A549 treated with Hydrocortisone at 1 μM for 4 hours (cell line): ENCODE results near the gene PTPRA. TPM values are rescaled to one million over a fixed set of nuclear protein-coding genes. Genes with fewer than 3 reads are reported as not detected.

Source experiments
- total RNA-seq: library from RNA; stranded (reverse); fragments of 200-300 nt; extraction: Qiagen RNA extraction; gene quantifications from 5 replicates; pipeline ENCODE4 v1.2.3, GENCODE V29; 2022

PTPRA gene, protein sequence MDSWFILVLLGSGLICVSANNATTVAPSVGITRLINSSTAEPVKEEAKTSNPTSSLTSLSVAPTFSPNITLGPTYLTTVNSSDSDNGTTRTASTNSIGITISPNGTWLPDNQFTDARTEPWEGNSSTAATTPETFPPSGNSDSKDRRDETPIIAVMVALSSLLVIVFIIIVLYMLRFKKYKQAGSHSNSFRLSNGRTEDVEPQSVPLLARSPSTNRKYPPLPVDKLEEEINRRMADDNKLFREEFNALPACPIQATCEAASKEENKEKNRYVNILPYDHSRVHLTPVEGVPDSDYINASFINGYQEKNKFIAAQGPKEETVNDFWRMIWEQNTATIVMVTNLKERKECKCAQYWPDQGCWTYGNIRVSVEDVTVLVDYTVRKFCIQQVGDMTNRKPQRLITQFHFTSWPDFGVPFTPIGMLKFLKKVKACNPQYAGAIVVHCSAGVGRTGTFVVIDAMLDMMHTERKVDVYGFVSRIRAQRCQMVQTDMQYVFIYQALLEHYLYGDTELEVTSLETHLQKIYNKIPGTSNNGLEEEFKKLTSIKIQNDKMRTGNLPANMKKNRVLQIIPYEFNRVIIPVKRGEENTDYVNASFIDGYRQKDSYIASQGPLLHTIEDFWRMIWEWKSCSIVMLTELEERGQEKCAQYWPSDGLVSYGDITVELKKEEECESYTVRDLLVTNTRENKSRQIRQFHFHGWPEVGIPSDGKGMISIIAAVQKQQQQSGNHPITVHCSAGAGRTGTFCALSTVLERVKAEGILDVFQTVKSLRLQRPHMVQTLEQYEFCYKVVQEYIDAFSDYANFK
- total RNA-seq: 31.3 to 43.9 TPM (median 37.7 TPM) in 5 replicates

DNA sequence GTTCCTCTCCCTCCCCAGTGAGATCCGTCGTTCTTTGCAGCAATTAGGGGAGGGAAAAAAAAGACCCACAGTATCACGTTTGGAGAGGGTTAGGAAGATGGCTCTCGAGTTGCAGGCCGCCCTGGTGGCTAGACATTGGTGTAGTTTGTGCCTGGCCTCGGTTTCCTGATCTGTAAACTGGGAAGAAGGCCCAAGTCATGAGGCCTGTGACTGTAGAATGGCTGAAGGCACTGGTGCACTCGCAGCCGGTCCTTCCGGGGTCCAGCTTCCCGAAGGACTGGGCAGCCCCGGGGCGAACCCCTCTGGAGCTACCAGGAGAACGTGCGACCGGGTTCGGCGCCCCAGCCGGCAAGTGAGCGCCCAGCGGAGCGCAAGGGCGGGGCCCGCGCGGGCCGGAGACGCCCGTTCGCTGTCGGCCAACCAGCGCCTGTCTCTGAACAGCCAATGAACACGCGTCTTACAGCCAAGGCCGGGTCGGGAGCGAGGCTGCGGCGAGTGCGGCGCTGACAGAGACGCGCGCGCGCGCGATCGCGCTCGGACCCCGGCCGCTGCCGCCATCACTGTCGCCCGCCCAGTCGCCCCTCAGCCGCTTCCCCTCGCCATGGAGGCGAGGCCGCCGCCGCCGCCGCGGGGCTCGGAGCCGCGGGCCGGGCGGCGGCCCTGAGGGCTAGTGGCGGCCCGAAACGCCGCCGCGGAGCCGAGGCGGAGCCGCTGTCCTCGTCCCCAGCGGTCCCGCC lies at the start of gene PTPRA:
PTPRA (plus strand) TSS at position 472 of the 737 bp plus-strand sequence. CDS start 90,797 bp downstream, outside the sequence.

DNA sequence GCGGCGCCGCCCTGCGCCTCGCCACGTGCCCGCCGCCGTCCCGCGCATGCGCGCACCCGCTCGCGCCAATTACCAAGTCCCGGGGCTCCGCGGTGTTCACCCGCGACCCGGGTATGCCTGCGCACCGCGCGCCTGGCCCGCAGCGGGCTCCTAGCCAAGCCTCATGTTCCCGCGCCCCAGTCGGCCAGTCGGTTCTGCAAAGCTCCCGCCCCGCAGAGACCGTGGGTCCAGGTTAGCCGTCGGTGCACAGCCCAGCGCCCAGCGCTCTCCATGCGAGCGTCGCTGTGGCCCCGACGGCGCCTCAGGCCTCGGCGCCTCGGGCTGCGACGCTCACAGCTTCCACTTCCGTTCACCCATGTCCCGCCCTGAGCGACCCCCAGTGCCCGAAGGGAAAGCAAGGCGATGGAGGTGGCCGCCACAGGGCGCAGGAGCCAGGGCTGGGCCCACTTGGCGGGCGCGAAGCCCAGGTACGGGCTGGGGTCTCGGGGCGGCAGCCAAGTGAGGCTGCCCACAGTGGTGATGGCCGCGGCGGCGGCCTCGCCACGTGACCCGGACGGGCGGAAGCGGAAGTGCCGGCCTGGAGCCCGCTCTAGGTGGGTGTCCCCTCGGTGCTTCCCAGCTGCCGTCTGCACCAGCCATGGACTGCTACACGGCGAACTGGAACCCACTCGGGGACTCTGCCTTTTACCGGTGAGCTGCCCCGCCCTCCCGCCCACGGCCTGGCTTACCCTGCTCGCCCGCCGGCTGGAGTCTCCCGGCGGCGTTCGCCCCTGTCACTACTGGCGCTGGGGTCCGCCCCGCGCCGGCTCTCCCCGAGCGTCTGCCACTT lies 32.9 kb upstream of the PTPRA start, which contains the start of the genes PCED1A and VPS16:
PCED1A (minus strand) TSS at position 518 of the 829 bp plus-strand sequence. CDS start 743 bp downstream, outside the sequence.
VPS16 (plus strand) TSS at position 608 of the 829 bp plus-strand sequence; CDS start at position 638, 30 bp downstream.

DNA sequence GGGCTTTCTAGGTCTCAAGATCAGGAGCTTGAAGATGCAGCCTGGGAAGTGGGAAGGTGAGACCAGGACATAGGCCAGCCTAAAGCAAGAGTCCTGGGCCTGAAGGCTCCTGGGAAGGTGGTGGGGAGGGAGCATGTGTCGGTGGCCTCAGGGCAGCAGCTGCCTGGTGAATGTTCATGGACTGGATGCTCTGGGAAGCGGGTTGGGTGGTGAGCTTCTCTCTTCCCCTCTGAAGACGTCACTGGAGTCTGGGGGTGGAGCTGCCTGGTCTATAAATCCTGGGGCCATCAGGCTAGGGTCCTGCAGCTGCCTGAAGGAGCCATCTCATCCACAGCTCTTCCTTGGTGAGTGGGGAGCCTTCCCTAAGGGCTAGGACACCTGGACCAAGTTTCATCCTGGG lies 170.0 kb downstream of the PTPRA start, which contains the start of gene GNRH2:
GNRH2 (plus strand) TSS at position 301 of the 400 bp plus-strand sequence. CDS start 793 bp downstream, outside the sequence.

DNA sequence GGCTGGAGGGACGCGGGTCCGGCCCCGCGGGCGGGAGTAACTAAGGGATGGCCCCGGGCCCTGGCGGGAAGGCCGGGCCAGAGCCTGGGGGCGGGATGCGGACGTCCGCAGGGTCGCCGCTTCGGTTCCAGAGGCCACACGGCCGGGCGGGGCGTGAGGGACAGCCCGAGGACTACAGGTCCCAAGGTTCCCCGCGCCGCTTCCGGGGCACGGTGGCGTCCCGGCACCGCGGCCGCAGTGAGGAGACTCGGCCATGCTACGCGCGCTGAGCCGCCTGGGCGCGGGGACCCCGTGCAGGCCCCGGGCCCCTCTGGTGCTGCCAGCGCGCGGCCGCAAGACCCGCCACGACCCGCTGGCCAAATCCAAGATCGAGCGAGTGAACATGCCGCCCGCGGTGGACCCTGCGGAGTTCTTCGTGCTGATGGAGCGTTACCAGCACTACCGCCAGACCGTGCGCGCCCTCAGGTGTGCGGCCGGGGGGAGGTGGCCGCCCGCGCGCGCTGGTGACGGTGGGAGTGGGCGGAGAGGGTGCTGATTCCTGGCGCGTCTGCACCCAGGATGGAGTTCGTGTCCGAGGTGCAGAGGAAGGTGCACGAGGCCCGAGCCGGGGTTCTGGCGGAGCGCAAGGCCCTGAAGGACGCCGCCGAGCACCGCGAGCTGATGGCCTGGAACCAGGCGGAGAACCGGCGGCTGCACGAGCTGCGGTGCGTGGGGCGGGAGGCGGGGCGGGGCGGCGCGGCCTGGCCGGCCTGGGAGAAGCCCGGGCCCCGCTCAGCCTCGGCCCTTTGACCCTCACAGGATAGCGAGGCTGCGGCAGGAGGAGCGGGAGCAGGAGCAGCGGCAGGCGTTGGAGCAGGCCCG lies 172.8 kb downstream of the PTPRA start, which contains the start of gene MRPS26:
MRPS26 (plus strand) TSS at position 237 of the 861 bp plus-strand sequence; CDS start at position 254, 17 bp downstream.

DNA sequence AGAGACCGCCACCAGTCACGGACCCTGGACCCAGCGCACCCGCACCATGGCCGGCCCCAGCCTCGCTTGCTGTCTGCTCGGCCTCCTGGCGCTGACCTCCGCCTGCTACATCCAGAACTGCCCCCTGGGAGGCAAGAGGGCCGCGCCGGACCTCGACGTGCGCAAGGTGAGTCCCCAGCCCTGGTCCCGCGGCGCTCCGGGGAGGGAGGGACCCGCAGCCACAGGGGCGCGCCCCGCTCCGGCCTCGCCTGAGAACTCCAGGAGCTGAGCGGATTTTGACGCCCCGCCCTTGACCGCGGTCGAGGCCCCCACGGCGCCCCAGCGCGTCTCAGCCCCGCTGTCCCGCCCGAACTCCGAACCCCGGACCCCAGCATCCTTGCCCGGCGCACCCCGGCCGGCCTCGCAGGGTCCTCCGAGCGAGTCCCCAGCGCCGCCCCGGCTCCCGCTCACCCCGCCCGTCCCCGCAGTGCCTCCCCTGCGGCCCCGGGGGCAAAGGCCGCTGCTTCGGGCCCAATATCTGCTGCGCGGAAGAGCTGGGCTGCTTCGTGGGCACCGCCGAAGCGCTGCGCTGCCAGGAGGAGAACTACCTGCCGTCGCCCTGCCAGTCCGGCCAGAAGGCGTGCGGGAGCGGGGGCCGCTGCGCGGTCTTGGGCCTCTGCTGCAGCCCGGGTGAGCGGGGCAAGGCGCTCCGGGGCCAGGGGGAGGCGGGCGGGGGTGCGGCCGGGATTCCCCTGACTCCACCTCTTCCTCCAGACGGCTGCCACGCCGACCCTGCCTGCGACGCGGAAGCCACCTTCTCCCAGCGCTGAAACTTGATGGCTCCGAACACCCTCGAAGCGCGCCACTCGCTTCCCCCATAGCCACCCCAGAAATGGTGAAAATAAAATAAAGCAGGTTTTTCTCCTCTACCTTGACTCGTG lies 198.6 kb downstream of the PTPRA start, which contains the start of gene OXT:
OXT (plus strand) TSS at position 11 of the 920 bp plus-strand sequence; CDS start at position 47, 36 bp downstream.

DNA sequence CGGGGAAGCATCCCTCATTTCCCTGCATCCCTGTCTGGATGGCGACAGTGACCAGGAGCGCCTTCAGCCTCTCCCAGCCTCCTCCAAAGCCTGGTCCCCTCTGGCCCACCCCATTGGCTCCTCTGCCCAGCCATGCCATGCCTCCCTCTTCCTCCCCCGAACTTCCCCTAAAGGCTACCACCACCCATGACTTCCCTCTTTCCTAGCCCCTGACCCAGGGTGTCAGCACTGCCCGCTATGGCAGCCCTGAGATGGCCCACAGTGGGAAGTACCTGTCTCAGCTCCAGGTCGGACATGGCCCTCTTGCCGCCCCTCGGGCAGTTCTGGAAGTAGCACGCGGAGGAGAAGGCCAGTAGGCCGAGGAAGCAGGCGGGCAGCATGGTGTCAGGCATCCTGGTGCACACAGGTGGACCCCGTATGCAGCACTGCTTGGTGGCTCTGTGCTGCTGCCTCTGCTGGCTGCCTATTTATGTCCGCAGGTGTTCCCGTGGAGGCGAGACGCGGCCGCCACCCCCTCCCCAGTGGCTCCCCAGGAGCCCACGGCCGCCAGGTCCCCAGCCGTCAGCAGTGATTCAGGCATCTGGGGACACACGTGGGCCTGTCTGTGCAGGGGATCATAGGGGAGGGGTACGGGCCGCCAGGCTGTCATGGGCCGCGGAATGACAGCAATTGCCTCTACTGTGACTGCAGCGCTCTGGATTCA lies 211.2 kb downstream of the PTPRA start, which contains the start of gene AVP:
AVP (minus strand) TSS at position 442 of the 703 bp plus-strand sequence; CDS start at position 392, 50 bp downstream.

Other genes starting within 250 kb of the PTPRA start
- gene NOP56, start 220.8 kb upstream of the PTPRA start, total RNA-seq: 545 to 647 TPM (median 584 TPM) in 5 replicates
- 127 to 136 TPM (median 133 TPM) in 5 replicates for gene IDH3B, start 209.3 kb upstream of the PTPRA start, total RNA-seq
- gene EBF4, start 180.7 kb upstream of the PTPRA start, total RNA-seq: 2.2 to 5.1 TPM (median 2.7 TPM) in 5 replicates
- gene CPXM1, start 72.9 kb upstream of the PTPRA start, total RNA-seq: 0.06 TPM in 1 of 5 replicates, not detected in the others
- gene C20orf141, start 58.5 kb upstream of the PTPRA start, total RNA-seq: 0.28 to 0.69 TPM (median 0.53 TPM) in 5 replicates
- 0.03 to 0.07 TPM in 2 of 5 replicates, not detected in the others for gene TMEM239, start 57.1 kb upstream of the PTPRA start, total RNA-seq
- 19.7 to 28.2 TPM (median 26.6 TPM) in 5 replicates for gene PCED1A, start 32.8 kb upstream of the PTPRA start, total RNA-seq
- gene VPS16, start 32.7 kb upstream of the PTPRA start, total RNA-seq: 27.3 to 34.0 TPM (median 32.0 TPM) in 5 replicates
- gene GNRH2, start 170.1 kb downstream of the PTPRA start, total RNA-seq: 0.16 to 0.34 TPM (median 0.27 TPM) in 4 of 5 replicates, not detected in the other
- gene MRPS26, start 172.6 kb downstream of the PTPRA start, total RNA-seq: 102 to 153 TPM (median 148 TPM) in 5 replicates
- not detected in 5 replicates for gene OXT, start 198.1 kb downstream of the PTPRA start, total RNA-seq
- not detected in 5 replicates for gene AVP, start 211.2 kb downstream of the PTPRA start, total RNA-seq